ENCODE results near the gene FGD6. TPM values are rescaled to one million over a fixed set of nuclear protein-coding genes. Genes with fewer than 3 reads are reported as not detected.

FGD6 gene
- total RNA-seq: 3.4 and 7.1 TPM in 2 replicates

GRCh38 chr12:95217377-95218149, at the start of gene FGD6, which contains the start of gene VEZT:
Gene FGD6, minus strand, starts transcription at chr12:95217467. Its CDS starts 227 bp downstream, at chr12:95217240.
Gene VEZT, plus strand, starts transcription at chr12:95217807. Its CDS starts 44 bp downstream, at chr12:95217851.

GRCh38 chr12:95072900-95073697, 144.2 kb downstream of the FGD6 start, which contains the start of gene NR2C1:
Gene NR2C1, minus strand, starts transcription at chr12:95073618. Its CDS starts 6,234 bp downstream, at chr12:95067384.

Other genes with a start within 250 kb of the FGD6 start
- 96.0 and 120 TPM in 2 replicates for gene NDUFA12, start 213.8 kb downstream of the FGD6 start, total RNA-seq
- gene NR2C1, start 143.8 kb downstream of the FGD6 start, total RNA-seq: 13.5 and 19.2 TPM in 2 replicates
- 67.7 and 74.6 TPM in 2 replicates for gene VEZT, start 340 bp upstream of the FGD6 start, total RNA-seq

All from uterine smooth muscle cell (primary cell).